Erythroblast (primary cell): ENCODE measurements around the gene NSL1.
"Not testable (repeated sequence)": the region's sequence is repeated elsewhere in the genome, so short reads cannot be mapped to it uniquely, and the experiment has no call there.

Experiments
- GATA1 ChIP-seq: IDR thresholded peaks from 2 replicates; pipeline ENCODE4 v1.6.1; 2011; ENCODE audit warnings: low read depth, mild to moderate bottlenecking, control low read depth, low read length, moderate library complexity
- POLR2A ChIP-seq: IDR thresholded peaks from 2 replicates; pipeline ENCODE4 v1.6.1; 2011; ENCODE audit warnings: mild to moderate bottlenecking, low read length

GRCh38 chr1:212766825-212767224, 24.8 kb downstream of the NSL1 start:
- TF ChIP-seq POLR2A, GATA1: not testable (repeated sequence)
